K562 (cell line): ENCODE data around the gene EPHB2. TPM values are rescaled to one million over a fixed set of nuclear protein-coding genes. Genes with fewer than 3 reads are reported as not detected.

Experiments used
- ATAC-seq: fragments of 200-7000 bp; cut with Tn5 transposase; 3 replicates; pipeline ENCODE4 v1.9.1; 2020; ENCODE audit warnings: moderate library complexity
- BruUV-seq: library from RNA; stranded (reverse); fragments of 400-500 nt; replicated peaks from 2 replicates; lab custom pipeline; 2021; lab: Mats Ljungman, UMichigan
- CTCF ChIA-PET: fragments of 300-600 bp; formaldehyde crosslinking; extraction: SDS; loops from one replicate; lab custom pipeline; 2021; ENCODE audit warnings: low intra/inter-chr PET ratio; lab: Yijun Ruan, JAX
- POLR2A ChIA-PET: fragments of 300-600, 350-650 bp; sonication (Branson Sonifier 250); formaldehyde crosslinking; extraction: SDS; loops from one replicate; lab custom pipeline; 2021; ENCODE audit warnings: antibody characterized with exemption, inconsistent platforms; lab: Yijun Ruan, JAX
- DNase-seq, 4 experiments: peaks; one replicate each; pipeline versions ENCODE4 v3.0.0 to v3.0.0-alpha.2; 2011 to 2018; ENCODE audit warnings: low spot score in 3 of 4, mixed read lengths in 3 of 4; ENCODE audit errors: extremely low read depth in 1 of 4
- FAIRE-seq: peaks from 2 replicates; lab custom pipeline; 2011; peaks lifted over from hg19 to GRCh38; lab: Jason Lieb, UNC
- H2AFZ ChIP-seq: 2 replicates; pipeline ENCODE4 v1.6.0; 2011; ENCODE audit warnings: low read depth, low read length, control low read depth, inconsistent platforms
- H3K27ac ChIP-seq: fragments of 200-600 bp; 3 replicates; pipeline ENCODE4 v1.8.0; 2011; ENCODE audit warnings: low read depth, mild to moderate bottlenecking, control low read depth, inconsistent platforms, low read length, moderate library complexity, mixed read lengths; ENCODE audit errors: extremely low read depth
- H3K27me3 ChIP-seq, 2 experiments: fragments of 300-600 bp in 1 of 2; 2 replicates in 1 of 2; 3 replicates in 1 of 2; pipeline versions ENCODE4 v1.6.0 to v1.8.0; 2011; ENCODE audit warnings: inconsistent platforms in 2 of 2, low read length in 2 of 2, mild to moderate bottlenecking in 1 of 2, mixed read lengths in 1 of 2, moderate library complexity in 1 of 2; ENCODE audit not compliant: control insufficient read depth in 2 of 2, insufficient read depth in 2 of 2
- H3K36me3 ChIP-seq: fragments of 300-600 bp; 3 replicates; pipeline ENCODE4 v1.8.0; 2011; ENCODE audit warnings: mild to moderate bottlenecking, low read length, inconsistent platforms; ENCODE audit not compliant: control insufficient read depth, insufficient read depth
- H3K4me1 ChIP-seq, 2 experiments: fragments of 200-600 bp in 1 of 2; replicated peaks in 1 of 2; 2 replicates in 1 of 2; 3 replicates in 1 of 2; pipeline versions ENCODE4 v1.5.1 to v1.8.0; 2011; ENCODE audit warnings: inconsistent platforms in 2 of 2, low read length in 2 of 2, mild to moderate bottlenecking in 1 of 2, mixed read lengths in 1 of 2, moderate library complexity in 1 of 2; ENCODE audit not compliant: control insufficient read depth in 2 of 2, insufficient read depth in 2 of 2
- H3K4me2 ChIP-seq: 2 replicates; pipeline ENCODE4 v1.6.1; 2011; ENCODE audit warnings: low read length, control low read depth, inconsistent platforms, mixed read lengths; ENCODE audit not compliant: insufficient read depth
- H3K4me3 ChIP-seq: fragments of 200-600 bp; sonication (generic), shearing (Covaris generic); 2 replicates; pipeline ENCODE4 v1.5.1; 2016; ENCODE audit warnings: control low read depth, inconsistent platforms
- H3K79me2 ChIP-seq: fragments of 200-600 bp; 3 replicates; pipeline ENCODE4 v1.8.0; 2011; ENCODE audit warnings: low read length, inconsistent platforms; ENCODE audit not compliant: control insufficient read depth, insufficient read depth
- H3K9ac ChIP-seq, 2 experiments: 2 replicates each; pipeline versions ENCODE4 v1.6.0 to v1.6.1; 2011; ENCODE audit warnings: low read depth in 2 of 2, low read length in 2 of 2, control low read depth in 1 of 2, inconsistent platforms in 1 of 2, mild to moderate bottlenecking in 1 of 2, mixed read lengths in 1 of 2; ENCODE audit not compliant: insufficient read depth in 1 of 2
- H3K9me1 ChIP-seq: one replicate; pipeline ENCODE4 v1.6.0; 2011; ENCODE audit warnings: inconsistent platforms, mild to moderate bottlenecking, low read length, moderate library complexity; ENCODE audit not compliant: control insufficient read depth, insufficient read depth
- H3K9me3 ChIP-seq: replicated peaks from 2 replicates; pipeline ENCODE4 v1.5.1; 2011; ENCODE audit warnings: low read depth, low read length, inconsistent platforms; ENCODE audit not compliant: control insufficient read depth, insufficient read depth
- H4K20me1 ChIP-seq: replicated peaks from 2 replicates; pipeline ENCODE4 v1.6.1; 2011; ENCODE audit warnings: low read length, inconsistent platforms, mixed read lengths; ENCODE audit not compliant: control insufficient read depth, insufficient read depth
- BCOR ChIP-seq: fragments of 450-650 bp; IDR thresholded peaks from 2 replicates; pipeline ENCODE4 v1.6.1; 2016
- HMBOX1 ChIP-seq: sonication (generic); IDR thresholded peaks from 2 replicates; pipeline ENCODE4 v1.6.1; 2016
- ILF3 ChIP-seq: fragments of 450-650 bp; IDR thresholded peaks from 2 replicates; pipeline ENCODE4 v1.6.1; 2018; ENCODE audit warnings: antibody characterized with exemption, mild to moderate bottlenecking, moderate library complexity, borderline replicate concordance
- JUND ChIP-seq, 2 experiments: IDR thresholded peaks; 2 replicates in 1 of 2; 3 replicates in 1 of 2; pipeline ENCODE4 v1.6.1; 2011; ENCODE audit warnings: borderline replicate concordance in 2 of 2, low read depth in 2 of 2, low read length in 2 of 2, improper control_type of control experiment in 1 of 2, missing biosample characterization in 1 of 2, missing genetic modification characterization in 1 of 2, missing genetic modification reagents in 1 of 2
- KHSRP ChIP-seq: fragments of 450-650 bp; IDR thresholded peaks from 2 replicates; pipeline ENCODE4 v1.6.1; 2017
- KLF10 ChIP-seq: fragments of 250-450 bp; sonication (Bioruptor Pico); IDR thresholded peaks from 2 replicates; pipeline ENCODE4 v1.6.1; 2021; ENCODE audit warnings: matching md5 sums
- PCBP1 ChIP-seq: fragments of 200-400 bp; formaldehyde crosslinking; IDR thresholded peaks from 2 replicates; pipeline ENCODE4 v1.6.1; 2018; ENCODE audit warnings: mild to moderate bottlenecking, low read depth, low read length; ENCODE audit not compliant: poor library complexity, severe bottlenecking
- ZBTB43 ChIP-seq: sonication (generic); formaldehyde crosslinking; IDR thresholded peaks from 2 replicates; pipeline ENCODE4 v1.8.0; 2023; ENCODE audit warnings: mild to moderate bottlenecking, missing genetic modification reagents
- ZNF280B ChIP-seq: fragments of 250-450 bp; sonication (Bioruptor Pico); IDR thresholded peaks from 2 replicates; pipeline ENCODE4 v1.5.1; 2021; ENCODE audit warnings: mild to moderate bottlenecking
- ZNF778 ChIP-seq: fragments of 450-650 bp; formaldehyde crosslinking; IDR thresholded peaks from 2 replicates; pipeline ENCODE4 v1.4.0; 2020; ENCODE audit warnings: mild to moderate bottlenecking, moderate library complexity
- WGBS: fragments of 100-300 bp; shearing (Covaris generic); methylation state at CpG from one replicate; pipeline ENCODE4 v1.1.6; 2016; ENCODE audit warnings: low coverage, mixed read lengths; ENCODE audit not compliant: insufficient coverage; ENCODE audit errors: missing lambda C conversion rate; 5-methylcytosine and 5-hydroxymethylcytosine counted together
- in situ Hi-C: fragments of 300-500 bp; cut with MboI; formaldehyde crosslinking; loops from 4 replicates; pipeline ENCODE4 v1.15.0; 2018; ENCODE audit warnings: inconsistent platforms, mixed read lengths
- intact Hi-C: fragments of 100-400 bp; cut with micrococcal nuclease; formaldehyde crosslinking; loops from 2 replicates; pipeline ENCODE4 v1.14.2; 2022
- polyA plus RNA-seq, 8 experiments: library from polyadenylated mRNA; depleted of rRNA in 4 of 8; stranded (reverse) in 5 of 8; unstranded in 3 of 8; fragments of >200 nt; fragmentation: Nextera tagmentation in 2 of 8; fragmentation: Illumina TruSeq in 1 of 8; extraction: Ambion mirVana in 2 of 8; extraction: Trizol in 1 of 8; gene quantifications; 2 replicates each; pipeline versions ENCODE4 v1.2.1 to v1.2.3, GENCODE V29; 2011 to 2014; ENCODE audit warnings: inconsistent platforms in 1 of 8, missing spikeins in 1 of 8
- total RNA-seq, 7 experiments: library from RNA; depleted of rRNA in 6 of 7; stranded (reverse); fragments of >200 nt in 6 of 7; fragmentation: Illumina TruSeq in 2 of 7; extraction: Trizol in 2 of 7; gene quantifications; 2 replicates each; pipeline versions ENCODE4 v1.2.1 to v1.2.3, GENCODE V29; 2011 to 2021; ENCODE audit warnings: low replicate concordance in 1 of 7

The EPHB2 gene
- total and polyA plus RNA-seq, 9 of the 15 experiments (the other 6 are each of a cell fraction or from before 2014, with no cell fraction given), result not detected

- Histone ChIP-seq H3K27me3 (peaks cover 2 to 35% of the 10 kb centered on the region in 2 experiments; a peak in 3 of 5 replicates), H3K36me3 (no peaks in the 10 kb centered on the region), H3K9ac (peak overlapping the region in 1 of 2 experiments; percentile 16; a peak in 1 of 4 replicates), H3K4me3 (no peak overlapping the region), H3K9me3 (no peaks in the 10 kb centered on the region), H3K79me2 (no peaks in the 10 kb centered on the region), H3K4me1 (peaks cover 0 to 8% of the 10 kb centered on the region in 2 experiments; a peak in 2 of 5 replicates), H3K27ac (no peak overlapping the region), H2AFZ (no peak overlapping the region), H3K4me2 (no peak overlapping the region), H4K20me1 (peaks cover 3% of the 10 kb centered on the region; the same call in 1 of the 2 replicates), H3K9me1 (no peaks in the 10 kb centered on the region)
- TF ChIP-seq HMBOX1, result no peak
- 7% methylated on average over 10 of the region's 10 CpGs for WGBS
- POLR2A ChIA-PET, result interaction anchor here (0.6 to 0.9 kb wide), 4 partner anchors 40 to 286 kb away, joined by 3 to 4 read pairs (median 3); no protein-coding TSS in a partner anchor
- no TSS peak for BruUV-seq
- in situ Hi-C loops (no loop called here), intact Hi-C loops (no loop called here)
- FAIRE-seq, result no peak
- ATAC-seq, result no peak
- no peak for DNase-seq
- CTCF ChIA-PET, result no interaction called here
These were observed 43.6 kb downstream of the EPHB2 start for GRCh38 chr1:22754106-22754768.

- peaks cover 0 to 8% of the 10 kb centered on the region in 2 experiments; a peak in 2 of 5 replicates for H3K4me1 ChIP-seq
- FAIRE-seq (no peak), ATAC-seq (no peak)
- POLR2A ChIA-PET, result interaction anchor here (0.6 kb wide), 1 partner anchor 84 kb away, joined by 4 read pairs; no protein-coding TSS in a partner anchor
- in situ Hi-C loops, result no loop called here
- CTCF ChIA-PET, result no interaction called here
- no peak overlapping the region for H2AFZ ChIP-seq
- BruUV-seq, result no TSS peak
- no peak overlapping the region for H3K4me3 ChIP-seq
- H3K36me3 ChIP-seq, result no peaks in the 10 kb centered on the region
- no peak overlapping the region for H3K4me2 ChIP-seq
- H3K79me2 ChIP-seq, result no peaks in the 10 kb centered on the region
- 2% methylated on average over 7 of the region's 7 CpGs for WGBS
- H3K9ac ChIP-seq, result no peak overlapping the region
- H4K20me1 ChIP-seq, result peaks cover 3% of the 10 kb centered on the region; the same call in 1 of the 2 replicates
- no peak overlapping the region for H3K27ac ChIP-seq
- H3K27me3 ChIP-seq, result peaks cover 2 to 38% of the 10 kb centered on the region in 2 experiments; a peak in 4 of 5 replicates
- TF ChIP-seq KLF10 (CRISPR knock-in tag), result no peak
- no peak for TF ChIP-seq ZNF280B (CRISPR knock-in tag)
- TF ChIP-seq PCBP1, result no peak
- TF ChIP-seq BCOR, result no peak
- no peak for TF ChIP-seq ILF3
- no peak for TF ChIP-seq JUND (IDR thresholded peaks at IDR 0.05; ENCODE audit: borderline replicate concordance, low read depth, low read length)
- TF ChIP-seq JUND (tag; IDR thresholded peaks at IDR 0.05; ENCODE audit: borderline replicate concordance, low read depth, low read length), result no peak
- no peak for TF ChIP-seq ZBTB43
- no peak for TF ChIP-seq ZNF778 (CRISPR knock-in tag)
- no peak for TF ChIP-seq KHSRP
- TF ChIP-seq, all 486 proteins: peak for 0
- Histone ChIP-seq H3K9me1 (no peaks in the 10 kb centered on the region), H3K9me3 (no peaks in the 10 kb centered on the region)
- DNase-seq, result no peak
- intact Hi-C loops, result no loop called here
These were observed 44.2 kb downstream of the EPHB2 start for GRCh38 chr1:22754824-22755223.
